Ectodermal cell (in vitro differentiated cells): ENCODE data around the gene GARIN6.

ENCODE experiments used
- H3K27ac ChIP-seq: 2 replicates; pipeline ENCODE4 v1.7.0; 2013; ENCODE audit warnings: mild to moderate bottlenecking, low read depth, low read length; ENCODE audit not compliant: insufficient read depth, poor library complexity, severe bottlenecking
- H3K27me3 ChIP-seq: 2 replicates; pipeline ENCODE4 v1.7.0; 2013; ENCODE audit warnings: mild to moderate bottlenecking, low read length; ENCODE audit not compliant: insufficient read depth, control insufficient read depth, poor library complexity, severe bottlenecking
- H3K36me3 ChIP-seq: one replicate; pipeline ENCODE4 v1.7.0; 2013; ENCODE audit warnings: low read length; ENCODE audit not compliant: control insufficient read depth, insufficient read depth
- H3K4me1 ChIP-seq: one replicate; pipeline ENCODE4 v1.7.0; 2013; ENCODE audit warnings: low read length; ENCODE audit not compliant: control insufficient read depth, insufficient read depth
- H3K4me3 ChIP-seq: 2 replicates; pipeline ENCODE4 v1.7.0; 2013; ENCODE audit warnings: low read depth, low read length, control low read depth; ENCODE audit not compliant: insufficient read depth
- H3K9me3 ChIP-seq: 2 replicates; pipeline ENCODE4 v1.7.0; 2013; ENCODE audit warnings: mild to moderate bottlenecking, low read length, moderate library complexity; ENCODE audit not compliant: control insufficient read depth
- WGBS, 2 experiments: methylation state at CpG; one replicate each; pipeline ENCODE4 v1.1.7; 2013; ENCODE audit warnings: missing lambda C conversion rate in 2 of 2; 5-methylcytosine and 5-hydroxymethylcytosine counted together

Gene GARIN6

GRCh38 chr12:99627459-99627858, 20.1 kb upstream of the GARIN6 start:
- H3K36me3 ChIP-seq, result no peaks in the 10 kb centered on the region
- no peaks in the 10 kb centered on the region for H3K27me3 ChIP-seq
- no peak overlapping the region for H3K27ac ChIP-seq
- no peaks in the 10 kb centered on the region for H3K4me1 ChIP-seq
- 94% methylated on average over 2 of the region's 2 CpGs; no CpG with 5 or more reads in 1 of the 2 experiments for WGBS, 2 experiments
- H3K9me3 ChIP-seq, result no peaks in the 10 kb centered on the region
- no peak overlapping the region for H3K4me3 ChIP-seq

DNA sequence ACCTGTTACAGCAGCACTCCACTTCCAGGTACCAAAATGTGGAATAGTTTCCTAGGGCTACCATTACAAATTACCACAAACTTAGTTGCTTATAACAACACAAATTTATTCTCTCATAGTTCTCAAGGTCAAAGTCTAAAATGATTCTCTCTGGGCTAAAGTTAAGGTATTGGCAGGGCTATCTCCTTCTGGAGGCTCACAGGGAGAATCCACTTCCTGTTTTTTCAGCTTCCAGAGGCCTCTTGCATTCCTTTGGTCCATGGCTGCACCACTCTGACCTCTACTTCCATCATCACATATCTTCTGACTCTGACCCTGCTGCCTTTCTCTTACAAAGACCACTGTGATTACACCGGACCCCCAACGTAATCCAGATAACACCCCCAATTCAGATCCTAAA, 2.9 kb upstream of the GARIN6 start:
- Histone ChIP-seq H3K36me3 (no peaks in the 10 kb centered on the region), H3K9me3 (no peaks in the 10 kb centered on the region), H3K27me3 (no peaks in the 10 kb centered on the region), H3K4me3 (no peak overlapping the region), H3K4me1 (no peaks in the 10 kb centered on the region), H3K27ac (no peak overlapping the region)
- WGBS, 2 experiments, result 95 to 100% methylated on average over 2 of the region's 2 CpGs

- Histone ChIP-seq H3K36me3 (no peaks in the 10 kb centered on the region), H3K27ac (no peak overlapping the region), H3K27me3 (no peaks in the 10 kb centered on the region), H3K4me1 (no peaks in the 10 kb centered on the region), H3K4me3 (no peak overlapping the region), H3K9me3 (no peaks in the 10 kb centered on the region)
- WGBS, 2 experiments, result 94 to 96% methylated on average over 14 of the region's 14 CpGs
Measured at GRCh38 chr12:99648183-99648582, 630 bp downstream of the GARIN6 start.

DNA sequence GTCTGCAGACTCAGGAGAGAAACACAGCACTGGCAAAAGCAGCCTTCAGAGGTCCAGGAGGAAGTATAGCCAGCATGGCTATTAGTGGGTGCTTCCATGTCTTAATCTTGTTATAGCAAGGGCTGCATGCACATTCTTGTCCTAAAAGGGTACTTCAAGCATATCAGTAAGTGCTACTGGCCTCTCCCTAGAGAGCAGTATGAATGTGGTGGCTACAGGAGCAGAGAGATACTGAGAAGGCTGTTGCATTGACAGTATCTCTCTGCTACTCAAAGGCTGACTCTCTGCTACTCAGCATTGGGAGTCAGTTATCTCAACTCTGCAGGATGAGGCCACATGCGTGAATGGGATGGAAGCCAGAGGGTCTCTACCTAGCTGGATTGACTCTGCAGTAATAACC, 2.0 kb downstream of the GARIN6 start:
- 92 to 100% methylated on average over 1 of the region's 1 CpG for WGBS, 2 experiments

DNA sequence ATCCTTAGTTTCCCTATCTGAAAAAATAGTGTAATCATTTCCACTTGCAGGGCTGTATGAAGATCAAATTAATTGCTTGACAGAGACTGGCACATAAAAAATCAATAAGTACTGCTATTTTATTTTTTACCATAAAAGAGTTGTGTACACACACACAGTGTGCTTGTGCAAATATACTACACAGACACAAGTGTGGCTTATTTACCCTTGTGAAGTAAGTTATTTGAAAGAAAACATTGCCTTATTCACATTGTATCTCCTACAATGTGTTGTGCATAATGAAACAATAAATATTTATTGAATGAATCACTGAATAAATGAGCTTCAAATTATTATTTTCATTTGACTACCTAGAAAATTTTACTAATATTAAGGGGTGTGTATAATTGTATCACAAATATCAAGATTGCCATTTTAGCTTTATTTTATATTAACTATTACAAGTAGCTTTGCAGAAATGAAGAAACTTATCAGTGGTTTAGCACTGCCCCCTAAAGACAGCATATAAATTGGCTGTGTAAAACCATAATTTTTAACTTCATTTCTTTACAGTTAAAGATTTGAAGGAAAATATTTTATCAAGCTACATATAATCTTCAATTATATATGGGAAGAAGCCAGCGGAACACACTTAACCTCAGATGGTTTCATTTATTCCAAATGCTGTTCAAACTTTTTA, 11.3 kb downstream of the GARIN6 start:
- no peak overlapping the region for H3K4me3 ChIP-seq
- no peak overlapping the region for H3K27ac ChIP-seq

More for the DNA sequence above, 2.0 kb downstream of the GARIN6 start:
- Histone ChIP-seq H3K9me3 (no peaks in the 10 kb centered on the region), H3K4me1 (no peaks in the 10 kb centered on the region), H3K36me3 (no peaks in the 10 kb centered on the region), H3K4me3 (no peak overlapping the region), H3K27me3 (no peaks in the 10 kb centered on the region), H3K27ac (no peak overlapping the region)

GRCh38 chr12:99670635-99671034, 23.1 kb downstream of the GARIN6 start:
- 100% methylated on average over 1 of the region's 1 CpG for WGBS, 2 experiments
- no peak overlapping the region for H3K4me3 ChIP-seq
- H3K27me3 ChIP-seq, result no peaks in the 10 kb centered on the region
- H3K9me3 ChIP-seq, result no peaks in the 10 kb centered on the region
- H3K4me1 ChIP-seq, result no peaks in the 10 kb centered on the region
- H3K36me3 ChIP-seq, result no peaks in the 10 kb centered on the region
- no peak overlapping the region for H3K27ac ChIP-seq

More for the DNA sequence above, 11.3 kb downstream of the GARIN6 start:
- WGBS, 2 experiments, result 100% methylated on average over 1 of the region's 1 CpG
- no peaks in the 10 kb centered on the region for H3K9me3 ChIP-seq
- no peaks in the 10 kb centered on the region for H3K27me3 ChIP-seq
- H3K4me1 ChIP-seq, result no peaks in the 10 kb centered on the region
- H3K36me3 ChIP-seq, result no peaks in the 10 kb centered on the region

GRCh38 chr12:99680276-99680675, 32.7 kb downstream of the GARIN6 start:
- 92 to 93% methylated on average over 4 of the region's 4 CpGs for WGBS, 2 experiments
- H3K36me3 ChIP-seq, result no peaks in the 10 kb centered on the region
- no peaks in the 10 kb centered on the region for H3K27me3 ChIP-seq
- no peak overlapping the region for H3K4me3 ChIP-seq
- no peaks in the 10 kb centered on the region for H3K9me3 ChIP-seq
- H3K27ac ChIP-seq, result no peak overlapping the region
- no peaks in the 10 kb centered on the region for H3K4me1 ChIP-seq

GRCh38 chr12:99686142-99686541, 38.6 kb downstream of the GARIN6 start:
- no peaks in the 10 kb centered on the region for H3K4me1 ChIP-seq
- no peaks in the 10 kb centered on the region for H3K9me3 ChIP-seq
- H3K27me3 ChIP-seq, result no peaks in the 10 kb centered on the region
- no peak overlapping the region for H3K27ac ChIP-seq
- no peaks in the 10 kb centered on the region for H3K36me3 ChIP-seq
- no peak overlapping the region for H3K4me3 ChIP-seq
- 96% methylated on average over 1 of the region's 1 CpG for WGBS, 2 experiments

DNA sequence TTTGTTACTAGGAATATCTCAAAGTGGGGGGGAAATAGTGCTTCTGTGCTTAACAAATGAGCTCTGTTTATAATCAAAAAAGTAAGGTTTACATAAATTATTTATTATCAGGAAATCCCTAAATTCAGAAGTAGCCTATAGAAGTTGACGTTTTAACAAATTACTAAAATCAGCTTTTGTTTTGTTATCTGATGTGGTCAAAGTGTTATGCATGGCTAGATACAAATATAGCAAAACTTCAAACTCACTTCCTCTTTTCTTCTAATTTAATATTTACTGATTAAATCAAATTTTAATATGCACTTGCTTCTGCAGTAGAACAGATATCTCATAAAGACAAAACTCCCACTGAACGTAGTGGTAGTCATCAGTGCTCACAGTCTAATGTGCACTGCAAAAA, 47.5 kb downstream of the GARIN6 start:
- Histone ChIP-seq H3K9me3 (no peaks in the 10 kb centered on the region), H3K27me3 (no peaks in the 10 kb centered on the region), H3K36me3 (no peaks in the 10 kb centered on the region), H3K4me3 (no peak overlapping the region), H3K27ac (no peak overlapping the region), H3K4me1 (no peaks in the 10 kb centered on the region)
- WGBS, 2 experiments, result 94 to 100% methylated on average over 1 of the region's 2 CpGs
